Measurements from ENCODE around the gene PREX1. TPM values are rescaled to one million over a fixed set of nuclear protein-coding genes. Genes with fewer than 3 reads are reported as not detected.

PREX1 gene
- total RNA-seq, 1 donor from 2014 or later, result 17.7 TPM

DNA sequence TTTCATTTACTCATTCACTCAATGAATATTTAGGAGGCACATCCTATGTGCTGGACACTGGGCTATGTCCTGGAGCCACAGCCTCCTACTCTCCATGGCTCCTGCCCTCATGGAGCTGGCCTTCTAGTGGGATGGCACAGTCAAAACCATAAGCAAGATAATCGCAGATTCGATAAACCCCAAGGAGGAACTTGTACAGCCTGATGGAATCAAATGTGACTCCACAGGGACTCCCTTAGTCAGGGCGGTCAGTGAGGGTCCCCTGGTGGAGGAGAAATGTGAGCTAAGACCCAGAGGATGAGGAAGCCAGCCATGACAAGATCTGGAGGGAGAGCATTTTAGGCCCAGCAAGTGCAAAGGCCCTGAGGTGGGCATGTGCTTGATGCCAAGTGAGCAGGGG lies 211.9 kb downstream of the PREX1 start:
- H3K4me3 ChIP-seq, result no peak overlapping the region
- H3K27me3 ChIP-seq, result no peaks in the 10 kb centered on the region
- DNase-seq (ENCODE audit: extremely low spot score in 2 of 2), result no peak
- peaks cover 13% of the 10 kb centered on the region for H3K4me1 ChIP-seq
- intact Hi-C loops (cut with DNase I), result no loop called here
- TF ChIP-seq, protein P1, sequence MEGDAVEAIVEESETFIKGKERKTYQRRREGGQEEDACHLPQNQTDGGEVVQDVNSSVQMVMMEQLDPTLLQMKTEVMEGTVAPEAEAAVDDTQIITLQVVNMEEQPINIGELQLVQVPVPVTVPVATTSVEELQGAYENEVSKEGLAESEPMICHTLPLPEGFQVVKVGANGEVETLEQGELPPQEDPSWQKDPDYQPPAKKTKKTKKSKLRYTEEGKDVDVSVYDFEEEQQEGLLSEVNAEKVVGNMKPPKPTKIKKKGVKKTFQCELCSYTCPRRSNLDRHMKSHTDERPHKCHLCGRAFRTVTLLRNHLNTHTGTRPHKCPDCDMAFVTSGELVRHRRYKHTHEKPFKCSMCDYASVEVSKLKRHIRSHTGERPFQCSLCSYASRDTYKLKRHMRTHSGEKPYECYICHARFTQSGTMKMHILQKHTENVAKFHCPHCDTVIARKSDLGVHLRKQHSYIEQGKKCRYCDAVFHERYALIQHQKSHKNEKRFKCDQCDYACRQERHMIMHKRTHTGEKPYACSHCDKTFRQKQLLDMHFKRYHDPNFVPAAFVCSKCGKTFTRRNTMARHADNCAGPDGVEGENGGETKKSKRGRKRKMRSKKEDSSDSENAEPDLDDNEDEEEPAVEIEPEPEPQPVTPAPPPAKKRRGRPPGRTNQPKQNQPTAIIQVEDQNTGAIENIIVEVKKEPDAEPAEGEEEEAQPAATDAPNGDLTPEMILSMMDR (IDR thresholded peaks at IDR 0.05), result no peak
- TF ChIP-seq POLR2AphosphoS5 (IDR thresholded peaks at IDR 0.05; ENCODE audit: insufficient read depth in 1 of 2, low read depth in 1 of 2) (no peak), POLR2A (IDR thresholded peaks at IDR 0.05) (no peak)
- no peaks in the 10 kb centered on the region for H3K36me3 ChIP-seq
- no peaks in the 10 kb centered on the region for H3K9me3 ChIP-seq
- no peak overlapping the region for H3K27ac ChIP-seq

DNA sequence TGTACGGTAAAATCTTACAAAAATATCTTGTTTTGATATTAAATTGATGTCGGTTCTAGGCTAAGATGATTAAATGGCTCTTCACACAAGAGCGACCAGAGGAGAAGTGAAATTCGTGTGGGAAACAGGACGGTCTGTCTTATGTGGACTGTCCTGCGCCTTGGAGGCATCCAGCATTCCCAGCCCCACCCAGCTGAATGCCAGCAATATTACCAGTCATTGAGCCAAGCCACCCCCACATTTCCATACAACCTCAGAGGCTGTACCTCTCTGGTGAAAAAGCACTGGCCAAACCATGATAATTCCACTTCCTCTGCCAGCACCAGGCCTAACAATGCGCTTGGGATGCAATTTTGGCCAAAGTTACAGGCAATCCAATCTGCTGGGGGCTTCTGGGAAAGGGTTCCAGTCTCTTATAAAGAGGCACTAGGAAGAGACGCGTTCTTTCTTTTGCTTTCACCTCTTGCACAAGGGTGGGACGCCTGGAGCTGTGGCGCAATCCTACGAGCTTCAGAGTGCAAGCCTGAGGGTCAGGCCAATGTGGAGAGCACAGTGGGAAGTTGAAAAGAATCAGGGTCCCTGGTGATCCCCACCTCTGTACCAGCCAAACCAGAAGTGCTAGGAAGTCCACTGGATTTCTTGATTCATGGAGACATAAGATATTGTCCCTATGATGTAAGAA lies 213.1 kb downstream of the PREX1 start:
- intact Hi-C loops (cut with DNase I), result no loop called here
- Histone ChIP-seq H3K27ac (no peak overlapping the region), H3K36me3 (no peaks in the 10 kb centered on the region), H3K27me3 (no peaks in the 10 kb centered on the region), H3K4me3 (no peak overlapping the region), H3K4me1 (peaks cover 6% of the 10 kb centered on the region), H3K9me3 (no peaks in the 10 kb centered on the region)
- TF ChIP-seq POLR2AphosphoS5 (IDR thresholded peaks at IDR 0.05; ENCODE audit: insufficient read depth in 1 of 2, low read depth in 1 of 2), result no peak
- TF ChIP-seq, protein P1 (IDR thresholded peaks at IDR 0.05), result no peak
- TF ChIP-seq POLR2A (IDR thresholded peaks at IDR 0.05), result no peak
- DNase-seq (ENCODE audit: extremely low spot score in 2 of 2), result no peak

DNA sequence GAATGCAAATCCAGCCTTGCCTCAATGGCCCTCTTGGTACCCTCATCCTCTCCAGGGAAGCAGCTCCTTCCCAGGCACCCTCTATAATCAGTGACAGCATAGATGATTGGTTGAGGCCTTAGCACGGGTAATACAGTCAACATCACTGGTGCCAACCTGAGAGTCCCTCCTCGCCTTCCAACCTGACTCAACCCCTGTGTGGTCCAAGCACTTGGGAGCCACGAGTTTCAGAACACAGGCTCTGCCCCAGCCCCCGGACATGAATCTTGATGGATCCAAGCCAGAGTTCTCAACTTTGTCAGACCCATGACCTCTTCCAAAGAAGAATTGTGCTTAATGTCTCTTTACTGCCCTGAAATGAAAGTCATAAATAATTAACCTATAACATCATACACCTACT lies 213.9 kb downstream of the PREX1 start:
- H3K27ac ChIP-seq, result no peak overlapping the region
- H3K9me3 ChIP-seq, result no peaks in the 10 kb centered on the region
- no peaks in the 10 kb centered on the region for H3K27me3 ChIP-seq
- no peaks in the 10 kb centered on the region for H3K4me1 ChIP-seq
- no peak for DNase-seq (ENCODE audit: extremely low spot score in 2 of 2)
- intact Hi-C loops (cut with DNase I), result no loop called here
- no peaks in the 10 kb centered on the region for H3K36me3 ChIP-seq
- no peak overlapping the region for H3K4me3 ChIP-seq
- TF ChIP-seq POLR2AphosphoS5 (IDR thresholded peaks at IDR 0.05; ENCODE audit: insufficient read depth in 1 of 2, low read depth in 1 of 2), result no peak
- TF ChIP-seq POLR2A (IDR thresholded peaks at IDR 0.05), result no peak
- TF ChIP-seq, protein P1 (IDR thresholded peaks at IDR 0.05), result no peak

DNA sequence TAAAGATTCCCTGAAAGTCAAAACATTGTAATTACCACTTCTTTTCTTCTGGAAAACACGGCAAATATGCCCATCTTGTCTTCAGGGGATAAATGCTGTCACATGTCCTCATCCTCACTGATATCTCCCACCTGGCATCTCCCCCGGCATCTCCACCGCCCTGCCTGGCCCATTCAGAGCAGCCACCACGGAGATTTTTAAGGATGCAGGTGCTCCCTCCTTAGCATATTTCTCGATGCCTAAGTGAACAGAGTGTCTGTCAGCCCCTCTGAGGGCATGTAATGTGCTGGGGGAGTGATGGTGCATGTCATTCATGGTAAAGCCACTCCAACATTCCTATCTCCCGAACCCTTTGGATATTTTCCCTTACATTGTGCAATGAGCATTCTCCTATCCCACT lies 215.5 kb downstream of the PREX1 start:
- Histone ChIP-seq H3K9me3 (no peaks in the 10 kb centered on the region), H3K36me3 (no peaks in the 10 kb centered on the region), H3K4me3 (no peak overlapping the region), H3K4me1 (no peaks in the 10 kb centered on the region), H3K27me3 (no peaks in the 10 kb centered on the region), H3K27ac (no peak overlapping the region)
- intact Hi-C loops (cut with DNase I), result no loop called here
- no peak for DNase-seq (ENCODE audit: extremely low spot score in 2 of 2)
- TF ChIP-seq, protein P1 (IDR thresholded peaks at IDR 0.05), result no peak
- TF ChIP-seq POLR2A (IDR thresholded peaks at IDR 0.05), result no peak
- TF ChIP-seq POLR2AphosphoS5 (IDR thresholded peaks at IDR 0.05; ENCODE audit: insufficient read depth in 1 of 2, low read depth in 1 of 2), result no peak

DNA sequence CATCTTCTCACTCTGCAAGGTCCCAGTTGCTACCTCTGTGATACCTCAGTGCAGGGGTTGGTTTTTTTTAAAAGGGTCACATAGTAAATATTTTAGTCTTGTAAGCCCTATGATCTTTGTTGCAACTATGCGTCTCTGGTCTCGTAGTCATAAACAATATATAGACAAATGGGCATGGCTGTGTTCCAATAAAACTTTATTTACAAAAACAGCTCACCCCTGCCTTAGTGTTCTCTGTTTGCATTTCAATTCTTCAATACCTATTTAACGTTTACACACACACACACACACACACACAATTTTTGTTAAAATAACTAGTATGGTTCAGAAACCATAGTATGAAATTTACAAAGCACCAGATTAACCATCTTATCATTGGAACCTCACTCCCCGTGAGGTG lies 216.8 kb downstream of the PREX1 start:
- no peak for TF ChIP-seq POLR2A (IDR thresholded peaks at IDR 0.05)
- TF ChIP-seq, protein P1 (IDR thresholded peaks at IDR 0.05), result no peak
- no peak for TF ChIP-seq POLR2AphosphoS5 (IDR thresholded peaks at IDR 0.05; ENCODE audit: insufficient read depth in 1 of 2, low read depth in 1 of 2)
- DNase-seq (ENCODE audit: extremely low spot score in 2 of 2), result no peak
- no peaks in the 10 kb centered on the region for H3K4me1 ChIP-seq
- intact Hi-C loops (cut with DNase I), result no loop called here
- H3K4me3 ChIP-seq, result no peak overlapping the region
- H3K36me3 ChIP-seq, result no peaks in the 10 kb centered on the region
- no peaks in the 10 kb centered on the region for H3K27me3 ChIP-seq
- no peak overlapping the region for H3K27ac ChIP-seq
- no peaks in the 10 kb centered on the region for H3K9me3 ChIP-seq

Measured in vagina (tissue), 2 donors.